ENCODE data around the gene N4BP2L2. TPM values are rescaled to one million over a fixed set of nuclear protein-coding genes. Genes with fewer than 3 reads are reported as not detected.

N4BP2L2 gene
- total and polyA plus RNA-seq, 2 of the 13 experiments (the other 11 are each of a cell fraction or from before 2014, with no cell fraction given), result 58.9 to 81.2 TPM

DNA sequence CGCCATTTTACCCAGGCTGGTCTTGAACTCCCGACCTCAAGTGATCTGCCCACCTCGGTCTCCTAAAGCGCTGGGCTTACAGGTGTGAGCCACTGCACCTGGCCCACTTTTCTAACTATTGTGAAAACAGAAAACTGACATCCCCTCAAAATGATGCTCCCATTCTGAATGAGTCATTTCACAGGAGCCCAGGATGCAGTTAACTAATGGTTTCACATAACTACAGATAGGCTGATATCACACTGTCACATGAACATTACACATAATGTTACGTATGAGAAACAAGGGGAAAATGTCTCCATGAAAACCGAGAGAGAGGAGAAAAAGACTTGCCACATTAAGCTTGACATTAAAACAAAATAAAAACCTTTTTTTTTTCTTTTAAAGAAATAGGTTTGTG lies 37.5 kb downstream of the N4BP2L2 start:
- H3K27ac ChIP-seq (ENCODE audit: extremely low read length, insufficient read depth, low read length), result no peak overlapping the region
- intact Hi-C loops (cut with micrococcal nuclease; ENCODE audit: unreplicated experiment), result no loop called here
- 96% methylated on average over 6 of the region's 6 CpGs for WGBS (ENCODE audit: low lambda C conversion rate)
- H3K27me3 ChIP-seq (ENCODE audit: control insufficient read depth in 1 of 2, insufficient read depth in 2 of 2, low read length in 2 of 2), result no peaks in the 10 kb centered on the region
- no peak overlapping the region for H3K4me2 ChIP-seq (ENCODE audit: low read depth, low read length)
- DNase-seq (ENCODE audit: low spot score) (no peak), ATAC-seq (no peak), FAIRE-seq (no peak)
- peaks cover 80% of the 10 kb centered on the region for H3K4me1 ChIP-seq (ENCODE audit: insufficient read depth, low read length)
- ChIA-PET CTCF (ENCODE audit: low intra/inter-chr PET ratio, low total read pairs) (no interaction called here), POLR2A (no interaction called here)
- BruUV-seq (replicated peaks), result no TSS peak
- in situ Hi-C loops (cut with HindIII; ENCODE audit: extremely low pct_ligation_motif_present, low pct_unique_long_range_greater_than_20kb), result no loop called here
- TF ChIP-seq BHLHE40 (IDR thresholded peaks at IDR 0.05; ENCODE audit: low read length) (no peak), FOXA1 (IDR thresholded peaks at IDR 0.05) (no peak), FOXA1 (CRISPR knock-in tag; IDR thresholded peaks at IDR 0.05) (no peak), ZNF672 (CRISPR knock-in tag; IDR thresholded peaks at IDR 0.05) (no peak), RAD21 (CRISPR knock-in tag; IDR thresholded peaks at IDR 0.05) (no peak), TOPORS (CRISPR knock-in tag; IDR thresholded peaks at IDR 0.05) (no peak), NCOR1 (IDR thresholded peaks at IDR 0.05; ENCODE audit: borderline replicate concordance, low read length) (no peak), NCOA2 (CRISPR knock-in tag; IDR thresholded peaks at IDR 0.05) (no peak), ZNF333 (CRISPR knock-in tag; IDR thresholded peaks at IDR 0.05; ENCODE audit: borderline replicate concordance) (no peak), ZNF777 (CRISPR knock-in tag; IDR thresholded peaks at IDR 0.05) (no peak), HCFC1 (IDR thresholded peaks at IDR 0.05; ENCODE audit: low read depth, low read length) (no peak), ZNF720 (CRISPR knock-in tag; IDR thresholded peaks at IDR 0.05) (no peak), ARNTL (CRISPR knock-in tag; IDR thresholded peaks at IDR 0.05) (no peak)
- TF ChIP-seq, protein P1, sequence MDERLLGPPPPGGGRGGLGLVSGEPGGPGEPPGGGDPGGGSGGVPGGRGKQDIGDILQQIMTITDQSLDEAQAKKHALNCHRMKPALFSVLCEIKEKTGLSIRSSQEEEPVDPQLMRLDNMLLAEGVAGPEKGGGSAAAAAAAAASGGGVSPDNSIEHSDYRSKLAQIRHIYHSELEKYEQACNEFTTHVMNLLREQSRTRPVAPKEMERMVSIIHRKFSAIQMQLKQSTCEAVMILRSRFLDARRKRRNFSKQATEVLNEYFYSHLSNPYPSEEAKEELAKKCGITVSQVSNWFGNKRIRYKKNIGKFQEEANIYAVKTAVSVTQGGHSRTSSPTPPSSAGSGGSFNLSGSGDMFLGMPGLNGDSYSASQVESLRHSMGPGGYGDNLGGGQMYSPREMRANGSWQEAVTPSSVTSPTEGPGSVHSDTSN (CRISPR knock-in tag; IDR thresholded peaks at IDR 0.05), result no peak
- TF ChIP-seq, protein P2, sequence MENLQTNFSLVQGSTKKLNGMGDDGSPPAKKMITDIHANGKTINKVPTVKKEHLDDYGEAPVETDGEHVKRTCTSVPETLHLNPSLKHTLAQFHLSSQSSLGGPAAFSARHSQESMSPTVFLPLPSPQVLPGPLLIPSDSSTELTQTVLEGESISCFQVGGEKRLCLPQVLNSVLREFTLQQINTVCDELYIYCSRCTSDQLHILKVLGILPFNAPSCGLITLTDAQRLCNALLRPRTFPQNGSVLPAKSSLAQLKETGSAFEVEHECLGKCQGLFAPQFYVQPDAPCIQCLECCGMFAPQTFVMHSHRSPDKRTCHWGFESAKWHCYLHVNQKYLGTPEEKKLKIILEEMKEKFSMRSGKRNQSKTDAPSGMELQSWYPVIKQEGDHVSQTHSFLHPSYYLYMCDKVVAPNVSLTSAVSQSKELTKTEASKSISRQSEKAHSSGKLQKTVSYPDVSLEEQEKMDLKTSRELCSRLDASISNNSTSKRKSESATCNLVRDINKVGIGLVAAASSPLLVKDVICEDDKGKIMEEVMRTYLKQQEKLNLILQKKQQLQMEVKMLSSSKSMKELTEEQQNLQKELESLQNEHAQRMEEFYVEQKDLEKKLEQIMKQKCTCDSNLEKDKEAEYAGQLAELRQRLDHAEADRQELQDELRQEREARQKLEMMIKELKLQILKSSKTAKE (CRISPR knock-in tag; IDR thresholded peaks at IDR 0.05; ENCODE audit: borderline replicate concordance), result no peak
- TF ChIP-seq, protein P3, sequence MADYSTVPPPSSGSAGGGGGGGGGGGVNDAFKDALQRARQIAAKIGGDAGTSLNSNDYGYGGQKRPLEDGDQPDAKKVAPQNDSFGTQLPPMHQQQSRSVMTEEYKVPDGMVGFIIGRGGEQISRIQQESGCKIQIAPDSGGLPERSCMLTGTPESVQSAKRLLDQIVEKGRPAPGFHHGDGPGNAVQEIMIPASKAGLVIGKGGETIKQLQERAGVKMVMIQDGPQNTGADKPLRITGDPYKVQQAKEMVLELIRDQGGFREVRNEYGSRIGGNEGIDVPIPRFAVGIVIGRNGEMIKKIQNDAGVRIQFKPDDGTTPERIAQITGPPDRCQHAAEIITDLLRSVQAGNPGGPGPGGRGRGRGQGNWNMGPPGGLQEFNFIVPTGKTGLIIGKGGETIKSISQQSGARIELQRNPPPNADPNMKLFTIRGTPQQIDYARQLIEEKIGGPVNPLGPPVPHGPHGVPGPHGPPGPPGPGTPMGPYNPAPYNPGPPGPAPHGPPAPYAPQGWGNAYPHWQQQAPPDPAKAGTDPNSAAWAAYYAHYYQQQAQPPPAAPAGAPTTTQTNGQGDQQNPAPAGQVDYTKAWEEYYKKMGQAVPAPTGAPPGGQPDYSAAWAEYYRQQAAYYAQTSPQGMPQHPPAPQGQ (CRISPR knock-in tag; IDR thresholded peaks at IDR 0.05; ENCODE audit: borderline replicate concordance), result no peak
- peaks cover 4% of the 10 kb centered on the region for H3K79me2 ChIP-seq (ENCODE audit: insufficient read depth, low read length)
- no peak overlapping the region for H2AFZ ChIP-seq (ENCODE audit: low read length)
- H3K4me3 ChIP-seq (replicated peaks in 1 of 3; ENCODE audit: insufficient read depth in 1 of 3, low read depth in 2 of 3, low read length in 3 of 3), result no peak overlapping the region
- no peaks in the 10 kb centered on the region for H4K20me1 ChIP-seq (ENCODE audit: insufficient read depth, low read length)
- H3K9me3 ChIP-seq (ENCODE audit: low read length), result no peaks in the 10 kb centered on the region
- H3K36me3 ChIP-seq (replicated peaks in 1 of 2; ENCODE audit: control insufficient read depth in 1 of 2, insufficient read depth in 2 of 2, low read length in 2 of 2), result peaks cover 0 to 2% of the 10 kb centered on the region in 2 experiments; a peak in 1 of 5 replicates
- no peak overlapping the region for H3K9ac ChIP-seq (ENCODE audit: insufficient read depth, low read depth, low read length)
